H1 (cell line): ENCODE measurements around the gene GSAP. TPM values are rescaled to one million over a fixed set of nuclear protein-coding genes. Genes with fewer than 3 reads are reported as not detected.

Experiments
- CTCF ChIA-PET: fragments of 300-600 bp; sonication (Branson Sonifier 250); formaldehyde crosslinking; loops from one replicate; lab custom pipeline; 2021; ENCODE audit not compliant: partially characterized antibody; lab: Charles Lee
- POLR2A ChIA-PET: fragments of 300-600 bp; sonication (Branson Sonifier 250); formaldehyde crosslinking; loops from one replicate; lab custom pipeline; 2021; ENCODE audit warnings: inconsistent platforms; ENCODE audit not compliant: partially characterized antibody; lab: Charles Lee
- DNase-seq, 2 experiments: peaks; one replicate each; pipeline versions ENCODE4 v3.0.0 to v3.0.0-alpha.2; 2010 to 2022; ENCODE audit warnings: low spot score in 2 of 2, low read depth in 1 of 2, mixed read lengths in 1 of 2
- FAIRE-seq: peaks from 2 replicates; lab custom pipeline; 2011; peaks lifted over from hg19 to GRCh38; lab: Jason Lieb, UNC
- H2AFZ ChIP-seq: 2 replicates; pipeline ENCODE4 v1.8.1; 2012; ENCODE audit warnings: low read length, inconsistent platforms
- H2AK5ac ChIP-seq: 2 replicates; pipeline ENCODE4 v1.6.1; 2013; ENCODE audit warnings: low read depth, low read length
- H2BK120ac ChIP-seq: replicated peaks from 2 replicates; pipeline ENCODE3; 2013; ENCODE audit warnings: low read depth, low read length, inconsistent platforms
- H2BK12ac ChIP-seq: 2 replicates; pipeline ENCODE4 v1.6.1; 2013; ENCODE audit warnings: low read depth, low read length
- H2BK15ac ChIP-seq: 2 replicates; pipeline ENCODE4 v1.6.1; 2013; ENCODE audit warnings: low read length
- H2BK20ac ChIP-seq: 2 replicates; pipeline ENCODE4 v1.6.1; 2013; ENCODE audit warnings: low read length
- H2BK5ac ChIP-seq: 2 replicates; pipeline ENCODE4 v1.6.1; 2013; ENCODE audit warnings: low read depth, low read length
- H3K14ac ChIP-seq: 2 replicates; pipeline ENCODE4 v1.6.1; 2013; ENCODE audit warnings: inconsistent platforms; ENCODE audit not compliant: insufficient read length
- H3K18ac ChIP-seq: 2 replicates; pipeline ENCODE4 v1.6.1; 2013; ENCODE audit warnings: low read length; ENCODE audit errors: extremely low read depth
- H3K23ac ChIP-seq: 2 replicates; pipeline ENCODE4 v1.6.1; 2013; ENCODE audit warnings: inconsistent platforms; ENCODE audit not compliant: insufficient read length
- H3K23me2 ChIP-seq: 2 replicates; pipeline ENCODE4 v1.6.1; 2013; ENCODE audit warnings: low read depth, low read length
- H3K27ac ChIP-seq: 2 replicates; pipeline ENCODE4 v1.6.1; 2011; ENCODE audit warnings: low read depth, low read length, inconsistent platforms
- H3K27me3 ChIP-seq, 4 experiments: replicated peaks in 1 of 4; 1 replicate in 1 of 4; 2 replicates in 3 of 4; pipeline versions ENCODE4 v1.6.1 to v1.8.1; 2011 to 2013; ENCODE audit warnings: low read length in 3 of 4, mild to moderate bottlenecking in 3 of 4, inconsistent platforms in 2 of 4, mixed read lengths in 2 of 4, moderate library complexity in 1 of 4; ENCODE audit not compliant: control insufficient read depth in 3 of 4, insufficient read depth in 3 of 4; ENCODE audit errors: extremely low read depth in 1 of 4
- H3K36me3 ChIP-seq, 4 experiments: 2 replicates each; pipeline versions ENCODE4 v1.6.1 to v1.8.1; 2011 to 2013; ENCODE audit warnings: mild to moderate bottlenecking in 4 of 4, low read length in 3 of 4, moderate library complexity in 2 of 4, control low read depth in 1 of 4, inconsistent platforms in 1 of 4; ENCODE audit not compliant: insufficient read depth in 4 of 4, control insufficient read depth in 2 of 4
- H3K4ac ChIP-seq: replicated peaks from 2 replicates; pipeline ENCODE3; 2013; ENCODE audit warnings: low read length, low read depth, mixed read lengths, inconsistent platforms; ENCODE audit not compliant: insufficient read length
- H3K4me1 ChIP-seq, 4 experiments: replicated peaks in 1 of 4; 1 replicate in 1 of 4; 2 replicates in 3 of 4; pipeline versions ENCODE4 v1.6.1 to v1.8.1; 2011 to 2013; ENCODE audit warnings: low read length in 3 of 4, inconsistent platforms in 2 of 4, mixed read lengths in 1 of 4; ENCODE audit not compliant: insufficient read depth in 4 of 4, control insufficient read depth in 3 of 4
- H3K4me2 ChIP-seq, 2 experiments: 2 replicates each; pipeline versions ENCODE4 v1.6.1 to v1.8.1; 2011 to 2013; ENCODE audit warnings: low read depth in 2 of 2, low read length in 2 of 2, control low read depth in 1 of 2, inconsistent platforms in 1 of 2, mild to moderate bottlenecking in 1 of 2; ENCODE audit not compliant: insufficient read depth in 1 of 2
- H3K4me3 ChIP-seq, 4 experiments: fragments of 200-600, 300-600 bp in 1 of 4; sonication (generic), shearing (Covaris generic), sonication (Bioruptor Twin) in 1 of 4; 2 replicates each; pipeline versions ENCODE4 v1.5.1 to v1.8.1; 2011 to 2016; ENCODE audit warnings: low read length in 4 of 4, low read depth in 3 of 4, control low read depth in 2 of 4, inconsistent platforms in 2 of 4, mild to moderate bottlenecking in 2 of 4, mixed read lengths in 1 of 4, moderate library complexity in 1 of 4; ENCODE audit not compliant: insufficient read depth in 2 of 4; ENCODE audit errors: extremely low read depth in 1 of 4
- H3K56ac ChIP-seq: replicated peaks from 2 replicates; pipeline ENCODE3; 2013; ENCODE audit warnings: low read depth, mild to moderate bottlenecking, mixed read lengths, low read length, inconsistent platforms; ENCODE audit not compliant: insufficient read length
- H3K79me1 ChIP-seq: 2 replicates; pipeline ENCODE4 v1.6.1; 2013; ENCODE audit warnings: low read depth, low read length, control low read depth
- H3K79me2 ChIP-seq, 2 experiments: 2 replicates each; pipeline versions ENCODE4 v1.6.1 to v1.8.1; 2012 to 2013; ENCODE audit warnings: low read length in 2 of 2, mild to moderate bottlenecking in 2 of 2, inconsistent platforms in 1 of 2; ENCODE audit not compliant: insufficient read depth in 2 of 2, control insufficient read depth in 1 of 2
- H3K9ac ChIP-seq, 4 experiments: replicated peaks in 1 of 4; 1 replicate in 1 of 4; 2 replicates in 3 of 4; pipeline versions ENCODE4 v1.6.1 to v1.8.1; 2011 to 2013; ENCODE audit warnings: low read depth in 3 of 4, low read length in 3 of 4, control low read depth in 2 of 4, mild to moderate bottlenecking in 2 of 4, moderate library complexity in 2 of 4, inconsistent platforms in 1 of 4; ENCODE audit errors: extremely low read depth in 1 of 4
- H3K9me3 ChIP-seq, 2 experiments: 2 replicates each; pipeline versions ENCODE4 v1.6.1 to v1.8.1; 2012 to 2013; ENCODE audit warnings: mild to moderate bottlenecking in 2 of 2, moderate library complexity in 2 of 2, control low read depth in 1 of 2, inconsistent platforms in 1 of 2, low read depth in 1 of 2, low read length in 1 of 2, mixed read lengths in 1 of 2; ENCODE audit not compliant: insufficient read depth in 2 of 2
- H4K20me1 ChIP-seq, 2 experiments: replicated peaks in 1 of 2; 2 replicates each; pipeline versions ENCODE3 to v1.8.1; 2011 to 2013; ENCODE audit warnings: inconsistent platforms in 2 of 2, low read length in 2 of 2, mild to moderate bottlenecking in 1 of 2; ENCODE audit not compliant: insufficient read depth in 2 of 2, control insufficient read depth in 1 of 2
- H4K5ac ChIP-seq: 2 replicates; pipeline ENCODE4 v1.6.1; 2013; ENCODE audit warnings: low read length, low read depth, mixed read lengths, inconsistent platforms; ENCODE audit not compliant: insufficient read length
- H4K8ac ChIP-seq: 2 replicates; pipeline ENCODE4 v1.8.0; 2013; ENCODE audit warnings: mild to moderate bottlenecking, moderate library complexity, low read length, inconsistent platforms; ENCODE audit not compliant: insufficient read depth; ENCODE audit errors: extremely low read depth
- H4K91ac ChIP-seq: replicated peaks from 2 replicates; pipeline ENCODE3; 2013; ENCODE audit warnings: low read length, mixed read lengths, inconsistent platforms; ENCODE audit not compliant: insufficient read length
- CBX8 ChIP-seq: fragments of 300-800, 300-1000 bp; sonication (generic); IDR thresholded peaks from 2 replicates; pipeline ENCODE4 v1.7.1; 2016; ENCODE audit warnings: low read depth, low read length, borderline replicate concordance
- EGR1 ChIP-seq: IDR thresholded peaks from 2 replicates; pipeline ENCODE4 v1.6.1; 2011; ENCODE audit warnings: low read depth, low read length, borderline replicate concordance
- FOSL1 ChIP-seq: IDR thresholded peaks from 2 replicates; pipeline ENCODE4 v1.6.1; 2011; ENCODE audit warnings: mild to moderate bottlenecking, low read depth, low read length, moderate library complexity; ENCODE audit not compliant: insufficient read depth
- WGBS, 2 experiments: shearing (Covaris generic) in 1 of 2; methylation state at CpG; one replicate each; pipeline versions ENCODE4 v1.1.6 to v1.1.7; 2013 to 2015; ENCODE audit warnings: low lambda C conversion rate in 2 of 2, mixed read lengths in 2 of 2, inconsistent platforms in 1 of 2, low coverage in 1 of 2, missing lambda C conversion rate in 1 of 2; ENCODE audit not compliant: insufficient replicate concordance in 2 of 2, insufficient coverage in 1 of 2, insufficient read length in 1 of 2; ENCODE audit errors: extremely low coverage in 1 of 2, missing lambda C conversion rate in 1 of 2; 5-methylcytosine and 5-hydroxymethylcytosine counted together
- polyA plus RNA-seq, 7 experiments: library from polyadenylated mRNA; depleted of rRNA in 3 of 7; stranded (reverse) in 5 of 7; unstranded in 2 of 7; fragments of >200 nt in 5 of 7; fragments of 200-250 nt in 2 of 7; gene quantifications; 1 replicate in 5 of 7; 2 replicates in 1 of 7; 4 replicates in 1 of 7; pipeline versions ENCODE4 v1.2.1 to v1.2.3, GENCODE V29; 2011 to 2013; ENCODE audit warnings: missing spikeins in 2 of 7, mixed read lengths in 2 of 7
- total RNA-seq: library from RNA; stranded (reverse); fragmentation: NEBNext Ultra II Directional; extraction: Animal tissue kit (Norgen Biotek cat#: 25700); gene quantifications from 2 replicates; pipeline ENCODE4 v1.2.1, GENCODE V29; 2021

The GSAP gene
- total and polyA plus RNA-seq, 2 of the 8 experiments (the other 6 are each of a cell fraction or from before 2014, with no cell fraction given): 0.93 to 2.1 TPM

DNA sequence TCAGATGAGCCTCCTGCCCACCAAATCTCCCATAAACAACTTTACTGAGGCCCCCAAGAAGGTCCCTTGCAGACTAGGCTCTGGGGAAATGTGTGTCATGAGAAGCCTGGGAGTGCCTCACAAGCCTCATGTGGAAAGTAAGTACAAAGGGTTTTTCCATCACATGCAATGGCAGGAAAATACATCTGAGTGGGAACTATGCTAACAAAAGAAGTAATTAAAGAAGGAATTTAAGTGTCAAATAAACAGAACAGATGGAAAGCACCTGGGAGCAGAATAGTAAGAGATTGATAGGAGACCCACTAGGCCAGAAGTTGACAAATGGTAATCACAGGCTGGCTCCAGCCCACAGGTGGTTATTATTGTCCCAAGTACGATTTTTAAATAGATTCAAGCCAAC lies 20.5 kb downstream of the GSAP start:
- Histone ChIP-seq H3K18ac (no peak overlapping the region), H2BK5ac (no peak overlapping the region), H2AK5ac (no peak overlapping the region), H2BK120ac (no peak overlapping the region), H3K79me2 (no peaks in the 10 kb centered on the region), H3K4me1 (peaks cover 0 to 5% (median 4%) of the 10 kb centered on the region in 4 experiments; a peak in 3 of 7 replicates), H4K20me1 (no peaks in the 10 kb centered on the region), H3K27me3 (no peaks in the 10 kb centered on the region), H3K4me3 (no peak overlapping the region), H4K5ac (no peak overlapping the region), H3K79me1 (no peaks in the 10 kb centered on the region), H2BK12ac (no peak overlapping the region), H3K23ac (no peak overlapping the region), H3K27ac (no peak overlapping the region), H2AFZ (no peak overlapping the region), H3K14ac (no peak overlapping the region), H3K4me2 (no peak overlapping the region), H4K8ac (no peak overlapping the region), H3K9ac (no peak overlapping the region), H3K36me3 (no peaks in the 10 kb centered on the region), H3K4ac (no peak overlapping the region), H3K56ac (no peak overlapping the region), H2BK15ac (no peak overlapping the region), H2BK20ac (no peak overlapping the region), H3K9me3 (no peaks in the 10 kb centered on the region; a peak in 1 of 4 replicates), H4K91ac (no peak overlapping the region), H3K23me2 (no peaks in the 10 kb centered on the region)
- FAIRE-seq (no peak), DNase-seq (no peak)
- TF ChIP-seq FOSL1 (no peak), EGR1 (no peak), CBX8 (no peak)
- ChIA-PET POLR2A (no interaction called here), CTCF (interaction anchor here (1.2 kb wide), 1 partner anchor 41 kb away, joined by 4 read pairs; no protein-coding TSS in a partner anchor)
- WGBS, 2 experiments: 96% methylated on average over 1 of the region's 1 CpG; no CpG with 5 or more reads in 1 of the 2 experiments
